ENCODE data around the gene OXA1L.
"Not testable (repeated sequence)": the region's sequence is repeated elsewhere in the genome, so short reads cannot be mapped to it uniquely, and the experiment has no call there.

GRCh38 chr14:22793550-22793949 lies 27.1 kb downstream of the OXA1L start:
- TF ChIP-seq EZH2 (IDR thresholded peaks at IDR 0.05); POLR2AphosphoS5 (IDR thresholded peaks at IDR 0.05; ENCODE audit: borderline replicate concordance, low read depth, low read length): not testable (repeated sequence)

All from SK-N-MC (cell line).